ENCODE results near the gene KLHDC1. TPM values are rescaled to one million over a fixed set of nuclear protein-coding genes. Genes with fewer than 3 reads are reported as not detected.

Gene KLHDC1
- total RNA-seq, 2 donors from 2014 or later, result 0.35 to 0.77 TPM

- Mint-ChIP-seq H3K4me3 (no peak overlapping the region), H3K9me3 (no peaks in the 10 kb centered on the region), H3K4me1 (no peaks in the 10 kb centered on the region), H3K27me3 (ENCODE audit: insufficient read depth) (no peaks in the 10 kb centered on the region), H3K36me3 (ENCODE audit: low read depth) (peaks cover 79% of the 10 kb centered on the region), H3K27ac (no peak overlapping the region)
- Histone ChIP-seq H3K36me3 (ENCODE audit: control insufficient read depth, insufficient read depth, low read length) (peaks cover 82% of the 10 kb centered on the region), H3K4me3 (ENCODE audit: low read length) (no peak overlapping the region), H3K27me3 (ENCODE audit: control insufficient read depth, insufficient read depth, low read length, poor library complexity, severe bottlenecking) (no peaks in the 10 kb centered on the region), H3K9me3 (ENCODE audit: control insufficient read depth, low read length) (no peaks in the 10 kb centered on the region), H3K27ac (ENCODE audit: low read depth, low read length) (no peak overlapping the region), H3K4me1 (ENCODE audit: control insufficient read depth, insufficient read depth, low read length) (no peaks in the 10 kb centered on the region), H3K9ac (ENCODE audit: extremely low read depth, low read length, poor library complexity, severe bottlenecking) (no peak overlapping the region)
- TF ChIP-seq, protein P1, sequence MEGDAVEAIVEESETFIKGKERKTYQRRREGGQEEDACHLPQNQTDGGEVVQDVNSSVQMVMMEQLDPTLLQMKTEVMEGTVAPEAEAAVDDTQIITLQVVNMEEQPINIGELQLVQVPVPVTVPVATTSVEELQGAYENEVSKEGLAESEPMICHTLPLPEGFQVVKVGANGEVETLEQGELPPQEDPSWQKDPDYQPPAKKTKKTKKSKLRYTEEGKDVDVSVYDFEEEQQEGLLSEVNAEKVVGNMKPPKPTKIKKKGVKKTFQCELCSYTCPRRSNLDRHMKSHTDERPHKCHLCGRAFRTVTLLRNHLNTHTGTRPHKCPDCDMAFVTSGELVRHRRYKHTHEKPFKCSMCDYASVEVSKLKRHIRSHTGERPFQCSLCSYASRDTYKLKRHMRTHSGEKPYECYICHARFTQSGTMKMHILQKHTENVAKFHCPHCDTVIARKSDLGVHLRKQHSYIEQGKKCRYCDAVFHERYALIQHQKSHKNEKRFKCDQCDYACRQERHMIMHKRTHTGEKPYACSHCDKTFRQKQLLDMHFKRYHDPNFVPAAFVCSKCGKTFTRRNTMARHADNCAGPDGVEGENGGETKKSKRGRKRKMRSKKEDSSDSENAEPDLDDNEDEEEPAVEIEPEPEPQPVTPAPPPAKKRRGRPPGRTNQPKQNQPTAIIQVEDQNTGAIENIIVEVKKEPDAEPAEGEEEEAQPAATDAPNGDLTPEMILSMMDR (conservative IDR thresholded peaks at IDR 0.05), result no peak
- DNase-seq, result no peak
- WGBS, 2 experiments (ENCODE audit: insufficient coverage in 1 of 2, insufficient read length in 1 of 2), result 100% methylated on average over 2 of the region's 2 CpGs; no CpG with 5 or more reads in 1 of the 2 experiments
These were observed 103.1 kb downstream of the KLHDC1 start for GRCh38 chr14:49796025-49796424.

Other genes with a start within 250 kb of the KLHDC1 start
- gene RPS29, start 106.7 kb upstream of the KLHDC1 start, total RNA-seq, result 1,000 to 10,000 TPM; 1,577 to 1,586 TPM
- 10 to 100 TPM; 20.4 to 22.9 TPM for gene LRR1, start 94.2 kb upstream of the KLHDC1 start, total RNA-seq
- gene RPL36AL, start 72.5 kb upstream of the KLHDC1 start, total RNA-seq, result 100 to 1,000 TPM; 167 to 176 TPM
- 10 to 100 TPM; 21.4 to 23.5 TPM for gene MGAT2, start 72.3 kb upstream of the KLHDC1 start, total RNA-seq
- gene DNAAF2, start 57.9 kb upstream of the KLHDC1 start, total RNA-seq, result 10 to 100 TPM; 18.5 to 19.7 TPM
- 10 to 100 TPM; 25.5 to 33.6 TPM for gene POLE2, start 4.9 kb upstream of the KLHDC1 start, total RNA-seq
- gene KLHDC2, start 75.0 kb downstream of the KLHDC1 start, total RNA-seq, result 10 to 100 TPM; 45.8 to 48.4 TPM
- 10 to 100 TPM; 75.1 to 82.6 TPM for gene NEMF, start 159.7 kb downstream of the KLHDC1 start, total RNA-seq
- 10 to 100 TPM; 45.2 to 46.7 TPM for gene ARF6, start 200.0 kb downstream of the KLHDC1 start, total RNA-seq

Measured in endodermal cell (in vitro differentiated cells).